ENCODE data around the gene APEH.

GRCh38 chr3:49654176-49654825 is 19.9 kb upstream of the APEH start:
- TF ChIP-seq BCOR (IDR thresholded peaks at IDR 0.05) (no peak), SMC3 (conservative IDR thresholded peaks at IDR 0.05; ENCODE audit: insufficient read depth, low read depth, low read length) (no peak), ZNF764 (CRISPR knock-in tag; IDR thresholded peaks at IDR 0.05; ENCODE audit: low read depth) (no peak), CEBPB (tag; IDR thresholded peaks at IDR 0.05) (no peak), NFE2L1 (tag; IDR thresholded peaks at IDR 0.05; ENCODE audit: borderline replicate concordance, low read depth) (no peak), ZNF232 (CRISPR knock-in tag; IDR thresholded peaks at IDR 0.05) (no peak), NFIC (IDR thresholded peaks at IDR 0.05) (no peak), TBP (optimal IDR thresholded peaks at IDR 0.05; ENCODE audit: low read depth, low read length) (no peak), CREB3 (tag; conservative IDR thresholded peaks at IDR 0.05; ENCODE audit: low read depth) (no peak), ZNF76 (CRISPR knock-in tag; IDR thresholded peaks at IDR 0.05; ENCODE audit: borderline replicate concordance) (no peak), ZNF24 (IDR thresholded peaks at IDR 0.05) (no peak)
- TF ChIP-seq, protein P1, sequence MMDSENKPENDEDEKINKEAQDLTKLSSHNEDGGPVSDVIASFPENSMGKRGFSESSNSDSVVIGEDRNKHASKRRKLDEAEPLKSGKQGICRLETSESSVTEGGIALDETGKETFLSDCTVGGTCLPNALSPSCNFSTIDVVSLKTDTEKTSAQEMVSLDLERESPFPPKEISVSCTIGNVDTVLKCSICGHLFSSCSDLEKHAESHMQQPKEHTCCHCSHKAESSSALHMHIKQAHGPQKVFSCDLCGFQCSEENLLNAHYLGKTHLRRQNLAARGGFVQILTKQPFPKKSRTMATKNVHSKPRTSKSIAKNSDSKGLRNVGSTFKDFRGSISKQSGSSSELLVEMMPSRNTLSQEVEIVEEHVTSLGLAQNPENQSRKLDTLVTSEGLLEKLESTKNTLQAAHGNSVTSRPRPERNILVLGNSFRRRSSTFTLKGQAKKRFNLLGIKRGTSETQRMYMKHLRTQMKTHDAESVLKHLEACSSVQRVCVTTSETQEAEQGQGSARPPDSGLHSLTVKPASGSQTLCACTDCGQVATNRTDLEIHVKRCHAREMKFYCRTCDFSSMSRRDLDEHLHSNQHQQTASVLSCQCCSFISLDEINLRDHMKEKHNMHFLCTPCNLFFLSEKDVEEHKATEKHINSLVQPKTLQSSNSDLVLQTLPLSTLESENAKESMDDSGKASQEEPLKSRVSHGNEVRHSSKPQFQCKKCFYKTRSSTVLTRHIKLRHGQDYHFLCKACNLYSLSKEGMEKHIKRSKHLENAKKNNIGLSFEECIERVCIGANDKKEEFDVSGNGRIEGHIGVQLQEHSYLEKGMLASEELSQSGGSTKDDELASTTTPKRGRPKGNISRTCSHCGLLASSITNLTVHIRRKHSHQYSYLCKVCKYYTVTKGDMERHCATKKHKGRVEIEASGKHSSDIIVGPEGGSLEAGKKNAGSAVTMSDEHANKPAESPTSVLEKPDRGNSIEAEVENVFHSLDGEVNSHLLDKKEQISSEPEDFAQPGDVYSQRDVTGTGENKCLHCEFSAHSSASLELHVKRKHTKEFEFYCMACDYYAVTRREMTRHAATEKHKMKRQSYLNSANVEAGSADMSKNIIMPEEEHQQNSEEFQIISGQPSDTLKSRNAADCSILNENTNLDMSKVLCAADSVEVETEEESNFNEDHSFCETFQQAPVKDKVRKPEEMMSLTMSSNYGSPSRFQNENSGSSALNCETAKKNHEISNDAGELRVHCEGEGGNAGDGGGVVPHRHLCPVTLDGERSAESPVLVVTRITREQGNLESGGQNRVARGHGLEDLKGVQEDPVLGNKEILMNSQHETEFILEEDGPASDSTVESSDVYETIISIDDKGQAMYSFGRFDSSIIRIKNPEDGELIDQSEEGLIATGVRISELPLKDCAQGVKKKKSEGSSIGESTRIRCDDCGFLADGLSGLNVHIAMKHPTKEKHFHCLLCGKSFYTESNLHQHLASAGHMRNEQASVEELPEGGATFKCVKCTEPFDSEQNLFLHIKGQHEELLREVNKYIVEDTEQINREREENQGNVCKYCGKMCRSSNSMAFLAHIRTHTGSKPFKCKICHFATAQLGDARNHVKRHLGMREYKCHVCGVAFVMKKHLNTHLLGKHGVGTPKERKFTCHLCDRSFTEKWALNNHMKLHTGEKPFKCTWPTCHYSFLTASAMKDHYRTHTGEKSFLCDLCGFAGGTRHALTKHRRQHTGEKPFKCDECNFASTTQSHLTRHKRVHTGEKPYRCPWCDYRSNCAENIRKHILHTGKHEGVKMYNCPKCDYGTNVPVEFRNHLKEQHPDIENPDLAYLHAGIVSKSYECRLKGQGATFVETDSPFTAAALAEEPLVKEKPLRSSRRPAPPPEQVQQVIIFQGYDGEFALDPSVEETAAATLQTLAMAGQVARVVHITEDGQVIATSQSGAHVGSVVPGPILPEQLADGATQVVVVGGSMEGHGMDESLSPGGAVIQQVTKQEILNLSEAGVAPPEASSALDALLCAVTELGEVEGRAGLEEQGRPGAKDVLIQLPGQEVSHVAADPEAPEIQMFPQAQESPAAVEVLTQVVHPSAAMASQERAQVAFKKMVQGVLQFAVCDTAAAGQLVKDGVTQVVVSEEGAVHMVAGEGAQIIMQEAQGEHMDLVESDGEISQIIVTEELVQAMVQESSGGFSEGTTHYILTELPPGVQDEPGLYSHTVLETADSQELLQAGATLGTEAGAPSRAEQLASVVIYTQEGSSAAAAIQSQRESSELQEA (IDR thresholded peaks at IDR 0.05; ENCODE audit: low read depth): no peak
- TF ChIP-seq, protein P2, sequence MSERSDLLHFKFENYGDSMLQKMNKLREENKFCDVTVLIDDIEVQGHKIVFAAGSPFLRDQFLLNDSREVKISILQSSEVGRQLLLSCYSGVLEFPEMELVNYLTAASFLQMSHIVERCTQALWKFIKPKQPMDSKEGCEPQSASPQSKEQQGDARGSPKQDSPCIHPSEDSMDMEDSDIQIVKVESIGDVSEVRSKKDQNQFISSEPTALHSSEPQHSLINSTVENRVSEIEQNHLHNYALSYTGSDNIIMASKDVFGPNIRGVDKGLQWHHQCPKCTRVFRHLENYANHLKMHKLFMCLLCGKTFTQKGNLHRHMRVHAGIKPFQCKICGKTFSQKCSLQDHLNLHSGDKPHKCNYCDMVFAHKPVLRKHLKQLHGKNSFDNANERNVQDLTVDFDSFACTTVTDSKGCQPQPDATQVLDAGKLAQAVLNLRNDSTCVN (CRISPR knock-in tag; IDR thresholded peaks at IDR 0.05): no peak
- TF ChIP-seq, protein P3, sequence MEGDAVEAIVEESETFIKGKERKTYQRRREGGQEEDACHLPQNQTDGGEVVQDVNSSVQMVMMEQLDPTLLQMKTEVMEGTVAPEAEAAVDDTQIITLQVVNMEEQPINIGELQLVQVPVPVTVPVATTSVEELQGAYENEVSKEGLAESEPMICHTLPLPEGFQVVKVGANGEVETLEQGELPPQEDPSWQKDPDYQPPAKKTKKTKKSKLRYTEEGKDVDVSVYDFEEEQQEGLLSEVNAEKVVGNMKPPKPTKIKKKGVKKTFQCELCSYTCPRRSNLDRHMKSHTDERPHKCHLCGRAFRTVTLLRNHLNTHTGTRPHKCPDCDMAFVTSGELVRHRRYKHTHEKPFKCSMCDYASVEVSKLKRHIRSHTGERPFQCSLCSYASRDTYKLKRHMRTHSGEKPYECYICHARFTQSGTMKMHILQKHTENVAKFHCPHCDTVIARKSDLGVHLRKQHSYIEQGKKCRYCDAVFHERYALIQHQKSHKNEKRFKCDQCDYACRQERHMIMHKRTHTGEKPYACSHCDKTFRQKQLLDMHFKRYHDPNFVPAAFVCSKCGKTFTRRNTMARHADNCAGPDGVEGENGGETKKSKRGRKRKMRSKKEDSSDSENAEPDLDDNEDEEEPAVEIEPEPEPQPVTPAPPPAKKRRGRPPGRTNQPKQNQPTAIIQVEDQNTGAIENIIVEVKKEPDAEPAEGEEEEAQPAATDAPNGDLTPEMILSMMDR (IDR thresholded peaks at IDR 0.05 in 2 of 3, conservative IDR thresholded peaks at IDR 0.05 in 1 of 3; ENCODE audit: insufficient read depth in 2 of 3, low read depth in 1 of 3, low read length in 3 of 3): no peak
